T-helper 9 cell (primary cell): Measurements from ENCODE around the gene SLC9A3.

Source experiments
- DNase-seq: peaks from one replicate; pipeline ENCODE4 v3.0.0-alpha.2; 2020

Gene SLC9A3

GRCh38 chr5:440401-441201, 83.6 kb downstream of the SLC9A3 start:
- DNase-seq = no peak

GRCh38 chr5:439636-440035, 84.6 kb downstream of the SLC9A3 start:
- DNase-seq = no peak

GRCh38 chr5:439181-439580, 85.1 kb downstream of the SLC9A3 start:
- no peak for DNase-seq

GRCh38 chr5:438481-438981, 85.7 kb downstream of the SLC9A3 start:
- DNase-seq = no peak

GRCh38 chr5:437281-437771, 86.9 kb downstream of the SLC9A3 start:
- no peak for DNase-seq

GRCh38 chr5:436641-436975, 87.6 kb downstream of the SLC9A3 start:
- no peak for DNase-seq

GRCh38 chr5:435961-436640, 88.1 kb downstream of the SLC9A3 start:
- no peak for DNase-seq

GRCh38 chr5:435156-435790, 89.0 kb downstream of the SLC9A3 start:
- no peak for DNase-seq

GRCh38 chr5:434443-435146, 89.7 kb downstream of the SLC9A3 start:
- DNase-seq = no peak

- DNase-seq = no peak
Observed at GRCh38 chr5:433836-434235, 90.4 kb downstream of the SLC9A3 start.

GRCh38 chr5:432928-433791, 91.1 kb downstream of the SLC9A3 start:
- DNase-seq = no peak

- no peak for DNase-seq
Observed at GRCh38 chr5:432201-432927, 91.9 kb downstream of the SLC9A3 start.

- no peak for DNase-seq
Observed at GRCh38 chr5:431711-432050, 92.6 kb downstream of the SLC9A3 start.

GRCh38 chr5:431001-431710, 93.1 kb downstream of the SLC9A3 start:
- no peak for DNase-seq

GRCh38 chr5:430214-430925, 93.9 kb downstream of the SLC9A3 start:
- no peak for DNase-seq

- DNase-seq = no peak
Observed at GRCh38 chr5:429453-430188, 94.6 kb downstream of the SLC9A3 start.

GRCh38 chr5:428754-429452, 95.3 kb downstream of the SLC9A3 start:
- no peak for DNase-seq

- DNase-seq = no peak
Observed at GRCh38 chr5:428219-428618, 96.0 kb downstream of the SLC9A3 start.
